Measurements from ENCODE around the gene GAREM1.

GRCh38 chr18:32446780-32447179, 23.9 kb downstream of the GAREM1 start:
- TF ChIP-seq CTCF (IDR thresholded peaks at IDR 0.05; ENCODE audit: control extremely low read depth in 1 of 3, insufficient read depth in 1 of 3, low read depth in 1 of 3, low read length in 3 of 3) (no peak), MAFK (IDR thresholded peaks at IDR 0.05; ENCODE audit: low read depth, low read length) (no peak), CBX5 (IDR thresholded peaks at IDR 0.05; ENCODE audit: low read depth, low read length) (no peak), RAD21 (IDR thresholded peaks at IDR 0.05 in 1 of 2, conservative IDR thresholded peaks at IDR 0.05 in 1 of 2; ENCODE audit: low read depth in 2 of 2, low read length in 2 of 2) (no peak), NANOG (IDR thresholded peaks at IDR 0.05; ENCODE audit: insufficient read depth, low read depth, low read length, poor library complexity, severe bottlenecking) (no peak), POLR2A (IDR thresholded peaks at IDR 0.05; ENCODE audit: control extremely low read depth in 1 of 2, low read depth in 2 of 2, low read length in 2 of 2) (no peak), CTBP2 (IDR thresholded peaks at IDR 0.05; ENCODE audit: borderline replicate concordance, insufficient read depth, insufficient read length, low read length) (no peak), POLR2AphosphoS5 (IDR thresholded peaks at IDR 0.05; ENCODE audit: low read depth, low read length) (no peak), EZH2 (IDR thresholded peaks at IDR 0.05; ENCODE audit: low read depth, low read length, severe bottlenecking) (no peak), EP300 (IDR thresholded peaks at IDR 0.05; ENCODE audit: borderline replicate concordance in 1 of 2, low read depth in 2 of 2, low read length in 2 of 2) (no peak)

Measured in H1 (cell line).